Vagina (tissue), 2 donors: ENCODE results near the gene DMD. TPM values are rescaled to one million over a fixed set of nuclear protein-coding genes. Genes with fewer than 3 reads are reported as not detected.

Experiments
- DNase-seq, 2 donors: peaks; one replicate each; pipeline ENCODE4 v3.0.0-alpha.2; 2017; ENCODE audit errors: extremely low spot score in 2 of 2
- H3K27ac ChIP-seq: fragments of 200-600 bp; sonication (generic); one replicate; pipeline ENCODE4 v1.5.1; 2019
- H3K27me3 ChIP-seq: fragments of 200-600 bp; sonication (generic); one replicate; pipeline ENCODE4 v1.5.1; 2019
- H3K36me3 ChIP-seq, 2 donors: fragments of 200-600 bp; sonication (generic); one replicate each; pipeline ENCODE4 v1.5.1; 2017 to 2019
- H3K4me1 ChIP-seq: fragments of 200-600 bp; sonication (generic); one replicate; pipeline ENCODE4 v1.5.1; 2019
- H3K4me3 ChIP-seq, 2 donors: fragments of 200-600 bp; sonication (generic); 1 replicate in 1 of 2; 2 replicates in 1 of 2; pipeline ENCODE4 v1.5.1; 2016 to 2019
- H3K9me3 ChIP-seq: fragments of 200-600 bp; sonication (generic); one replicate; pipeline ENCODE4 v1.5.1; 2019
- POLR2A ChIP-seq, 2 donors: fragments of 450-650 bp; IDR thresholded peaks; one replicate each; pipeline ENCODE4 v1.6.1; 2017; ENCODE audit warnings: antibody characterized with exemption in 2 of 2, mild to moderate bottlenecking in 2 of 2, moderate library complexity in 2 of 2
- POLR2AphosphoS5 ChIP-seq, 2 donors: sonication (generic); formaldehyde crosslinking; IDR thresholded peaks; one replicate each; pipeline ENCODE4 v1.9.0; 2017; ENCODE audit warnings: antibody characterized with exemption in 2 of 2, mild to moderate bottlenecking in 2 of 2, low read depth in 1 of 2; ENCODE audit not compliant: insufficient read depth in 1 of 2
- intact Hi-C: fragments of 100-400 bp; cut with DNase I; formaldehyde crosslinking; loops from one replicate; pipeline ENCODE4 v1.15.1; 2023
- total RNA-seq: library from RNA; depleted of rRNA; stranded (reverse); fragments of >200 nt; gene quantifications from one replicate; pipeline ENCODE4 v1.2.3, GENCODE V29; 2016
- TF ChIP-seq, protein P1 (sequence below), 3 experiments: fragments of 450-650 bp in 2 of 3; fragments of 200-600 bp in 1 of 3; sonication (generic) in 1 of 3; IDR thresholded peaks; one replicate each; pipeline ENCODE4 v1.5.1; 2017 to 2019; ENCODE audit warnings: antibody characterized with exemption in 3 of 3, mild to moderate bottlenecking in 2 of 3, moderate library complexity in 2 of 3

Gene DMD
- total RNA-seq, 1 donor from 2014 or later, result 25.8 TPM

GRCh38 chrX:32155044-32155638 is 1056.2 kb downstream of the DMD start:
- Histone ChIP-seq H3K4me3 (no peak overlapping the region), H3K4me1 (no peaks in the 10 kb centered on the region), H3K27ac (no peak overlapping the region), H3K27me3 (no peaks in the 10 kb centered on the region), H3K36me3 (no peaks in the 10 kb centered on the region), H3K9me3 (no peaks in the 10 kb centered on the region)
- TF ChIP-seq POLR2AphosphoS5 (IDR thresholded peaks at IDR 0.05; ENCODE audit: insufficient read depth in 1 of 2, low read depth in 1 of 2) (no peak), POLR2A (IDR thresholded peaks at IDR 0.05) (no peak)
- TF ChIP-seq, protein P1, sequence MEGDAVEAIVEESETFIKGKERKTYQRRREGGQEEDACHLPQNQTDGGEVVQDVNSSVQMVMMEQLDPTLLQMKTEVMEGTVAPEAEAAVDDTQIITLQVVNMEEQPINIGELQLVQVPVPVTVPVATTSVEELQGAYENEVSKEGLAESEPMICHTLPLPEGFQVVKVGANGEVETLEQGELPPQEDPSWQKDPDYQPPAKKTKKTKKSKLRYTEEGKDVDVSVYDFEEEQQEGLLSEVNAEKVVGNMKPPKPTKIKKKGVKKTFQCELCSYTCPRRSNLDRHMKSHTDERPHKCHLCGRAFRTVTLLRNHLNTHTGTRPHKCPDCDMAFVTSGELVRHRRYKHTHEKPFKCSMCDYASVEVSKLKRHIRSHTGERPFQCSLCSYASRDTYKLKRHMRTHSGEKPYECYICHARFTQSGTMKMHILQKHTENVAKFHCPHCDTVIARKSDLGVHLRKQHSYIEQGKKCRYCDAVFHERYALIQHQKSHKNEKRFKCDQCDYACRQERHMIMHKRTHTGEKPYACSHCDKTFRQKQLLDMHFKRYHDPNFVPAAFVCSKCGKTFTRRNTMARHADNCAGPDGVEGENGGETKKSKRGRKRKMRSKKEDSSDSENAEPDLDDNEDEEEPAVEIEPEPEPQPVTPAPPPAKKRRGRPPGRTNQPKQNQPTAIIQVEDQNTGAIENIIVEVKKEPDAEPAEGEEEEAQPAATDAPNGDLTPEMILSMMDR (IDR thresholded peaks at IDR 0.05), result no peak
- DNase-seq, result no peak
- intact Hi-C loops, result no loop called here

GRCh38 chrX:32153585-32153984 is 1057.8 kb downstream of the DMD start:
- DNase-seq, result no peak
- no peaks in the 10 kb centered on the region for H3K9me3 ChIP-seq
- TF ChIP-seq POLR2AphosphoS5 (IDR thresholded peaks at IDR 0.05; ENCODE audit: insufficient read depth in 1 of 2, low read depth in 1 of 2) (no peak), POLR2A (IDR thresholded peaks at IDR 0.05) (no peak)
- TF ChIP-seq, protein P1 (IDR thresholded peaks at IDR 0.05), result no peak
- intact Hi-C loops, result no loop called here
- H3K36me3 ChIP-seq, result no peaks in the 10 kb centered on the region
- H3K4me3 ChIP-seq, result no peak overlapping the region
- H3K27me3 ChIP-seq, result no peaks in the 10 kb centered on the region
- H3K27ac ChIP-seq, result no peak overlapping the region
- H3K4me1 ChIP-seq, result no peaks in the 10 kb centered on the region

DNA sequence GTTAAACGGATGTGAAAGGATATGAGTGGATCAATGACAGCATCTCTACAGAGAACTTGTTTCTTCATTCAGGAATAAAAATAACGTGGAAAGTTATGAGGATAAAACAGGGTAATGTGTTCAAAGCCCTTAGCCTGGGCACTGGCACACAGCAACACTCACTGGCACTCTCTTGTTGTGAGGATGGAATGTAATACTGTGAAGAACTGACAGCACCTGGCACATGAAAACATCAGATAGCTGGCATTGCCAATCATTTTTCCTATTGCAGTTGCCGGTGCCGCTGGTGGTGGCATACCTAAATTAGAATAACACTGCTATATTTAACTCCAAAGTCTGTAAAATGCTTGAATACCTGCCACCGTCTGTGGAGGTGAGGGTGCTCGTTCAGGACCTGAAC is 1061.2 kb downstream of the DMD start:
- Histone ChIP-seq H3K4me3 (no peak overlapping the region), H3K27me3 (no peaks in the 10 kb centered on the region), H3K36me3 (no peaks in the 10 kb centered on the region), H3K27ac (no peak overlapping the region), H3K4me1 (no peaks in the 10 kb centered on the region), H3K9me3 (no peaks in the 10 kb centered on the region)
- intact Hi-C loops, result no loop called here
- no peak for DNase-seq
- TF ChIP-seq POLR2A (IDR thresholded peaks at IDR 0.05) (no peak), POLR2AphosphoS5 (IDR thresholded peaks at IDR 0.05; ENCODE audit: insufficient read depth in 1 of 2, low read depth in 1 of 2) (no peak)
- TF ChIP-seq, protein P1 (IDR thresholded peaks at IDR 0.05), result no peak

DNA sequence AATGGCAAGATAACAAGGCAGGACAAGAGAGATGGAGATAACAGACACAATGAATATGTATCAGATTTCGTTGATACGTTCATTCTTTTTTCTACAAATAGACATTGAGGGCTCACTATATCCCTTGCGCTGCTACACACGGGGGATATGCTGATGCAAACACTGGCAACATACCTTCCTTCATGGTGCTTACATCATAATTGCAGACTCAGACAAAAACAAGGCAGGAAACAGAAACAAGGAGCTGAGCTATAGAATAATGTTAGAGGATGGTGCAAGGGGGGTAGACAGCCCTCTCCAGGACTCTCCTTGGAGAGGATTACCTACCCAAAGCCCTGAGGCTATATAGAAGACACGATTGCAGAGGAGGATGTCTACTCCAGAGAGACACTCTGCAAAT is 1069.5 kb downstream of the DMD start:
- no peak overlapping the region for H3K4me3 ChIP-seq
- intact Hi-C loops, result no loop called here
- DNase-seq, result no peak
- no peaks in the 10 kb centered on the region for H3K9me3 ChIP-seq
- H3K27me3 ChIP-seq, result no peaks in the 10 kb centered on the region
- no peaks in the 10 kb centered on the region for H3K4me1 ChIP-seq
- no peak overlapping the region for H3K27ac ChIP-seq
- TF ChIP-seq POLR2A (IDR thresholded peaks at IDR 0.05) (no peak), POLR2AphosphoS5 (IDR thresholded peaks at IDR 0.05; ENCODE audit: insufficient read depth in 1 of 2, low read depth in 1 of 2) (no peak)
- TF ChIP-seq, protein P1 (IDR thresholded peaks at IDR 0.05), result no peak
- no peaks in the 10 kb centered on the region for H3K36me3 ChIP-seq

- Histone ChIP-seq H3K27ac (no peak overlapping the region), H3K4me3 (no peak overlapping the region), H3K4me1 (no peaks in the 10 kb centered on the region), H3K9me3 (no peaks in the 10 kb centered on the region), H3K27me3 (no peaks in the 10 kb centered on the region), H3K36me3 (no peaks in the 10 kb centered on the region)
- intact Hi-C loops, result no loop called here
- no peak for TF ChIP-seq POLR2A (IDR thresholded peaks at IDR 0.05)
- TF ChIP-seq POLR2AphosphoS5 (IDR thresholded peaks at IDR 0.05; ENCODE audit: insufficient read depth in 1 of 2, low read depth in 1 of 2), result no peak
- TF ChIP-seq, protein P1 (IDR thresholded peaks at IDR 0.05), result no peak
- DNase-seq, result no peak
Measured at GRCh38 chrX:32139476-32139875, 1071.9 kb downstream of the DMD start.
